K562 (cell line): ENCODE measurements around the gene PRPF8. TPM values are rescaled to one million over a fixed set of nuclear protein-coding genes. Genes with fewer than 3 reads are reported as not detected.

ENCODE experiments used
- ATF7 ChIP-seq: fragments of 450-650 bp; IDR thresholded peaks from 2 replicates; pipeline ENCODE4 v1.7.1; 2014; ENCODE audit warnings: mild to moderate bottlenecking, moderate library complexity
- DEAF1 ChIP-seq: fragments of 450-650 bp; formaldehyde crosslinking; IDR thresholded peaks from 2 replicates; pipeline ENCODE4 v1.4.0; 2020; ENCODE audit warnings: mild to moderate bottlenecking, moderate library complexity
- FOXJ2 ChIP-seq: fragments of 200-800 bp; sonication (Bioruptor generic); IDR thresholded peaks from 2 replicates; pipeline ENCODE4 v1.6.1; 2016; ENCODE audit warnings: missing genetic modification characterization, missing compliant biosample characterization
- GATAD2B ChIP-seq: fragments of 450-650 bp; IDR thresholded peaks from 2 replicates; pipeline ENCODE4 v1.6.1; 2017; ENCODE audit warnings: mild to moderate bottlenecking, borderline replicate concordance
- GTF2A2 ChIP-seq: IDR thresholded peaks from 2 replicates; pipeline ENCODE4 v1.6.1; 2016; ENCODE audit warnings: mild to moderate bottlenecking, missing genetic modification characterization, missing compliant biosample characterization
- GTF2F1 ChIP-seq: IDR thresholded peaks from 2 replicates; pipeline ENCODE4 v1.6.1; 2011; ENCODE audit warnings: low read depth, low read length, improper control_type of control experiment
- HMBOX1 ChIP-seq: sonication (generic); IDR thresholded peaks from 2 replicates; pipeline ENCODE4 v1.6.1; 2016
- ID3 ChIP-seq, 2 experiments: fragments of 250-450 bp in 1 of 2; fragments of 450-650 bp in 1 of 2; sonication (Bioruptor Pico) in 1 of 2; IDR thresholded peaks; 2 replicates each; pipeline versions ENCODE4 v1.6.1 to v1.8.0; 2016 to 2021; ENCODE audit warnings: mild to moderate bottlenecking in 2 of 2, moderate library complexity in 2 of 2, missing compliant biosample characterization in 1 of 2, missing genetic modification characterization in 1 of 2
- KLF13 ChIP-seq: fragments of 450-650 bp; IDR thresholded peaks from 2 replicates; pipeline ENCODE4 v1.6.1; 2016; ENCODE audit warnings: missing genetic modification characterization, low read depth, mild to moderate bottlenecking, missing compliant biosample characterization, moderate library complexity, borderline replicate concordance
- MNT ChIP-seq, 2 experiments: fragments of 450-650 bp; conservative IDR thresholded peaks; 2 replicates each; pipeline ENCODE4 v1.6.1; 2017; ENCODE audit warnings: mild to moderate bottlenecking in 2 of 2, moderate library complexity in 2 of 2
- NR3C1 ChIP-seq: sonication (generic); formaldehyde crosslinking; IDR thresholded peaks from 2 replicates; pipeline ENCODE4 v1.8.1; 2022; ENCODE audit warnings: missing genetic modification reagents
- RBM15 ChIP-seq: fragments of 200-400 bp; formaldehyde crosslinking; IDR thresholded peaks from 2 replicates; pipeline ENCODE4 v1.6.1; 2018; ENCODE audit warnings: mild to moderate bottlenecking, low read length, moderate library complexity; ENCODE audit not compliant: insufficient read depth
- UBTF ChIP-seq, 2 experiments: IDR thresholded peaks; 2 replicates each; pipeline ENCODE4 v1.6.1; 2012; ENCODE audit warnings: improper control_type of control experiment in 2 of 2, low read depth in 2 of 2, low read length in 2 of 2, borderline replicate concordance in 1 of 2
- ZFX ChIP-seq: sonication (generic); formaldehyde crosslinking; IDR thresholded peaks from 2 replicates; pipeline ENCODE4 v1.8.0; 2022; ENCODE audit warnings: mild to moderate bottlenecking, missing genetic modification reagents, moderate library complexity
- ZNF639 ChIP-seq, 2 experiments: fragments of 200-800 bp in 1 of 2; sonication (Bioruptor generic) in 1 of 2; sonication (generic) in 1 of 2; formaldehyde crosslinking in 1 of 2; IDR thresholded peaks in 1 of 2; conservative IDR thresholded peaks in 1 of 2; 2 replicates each; pipeline versions ENCODE4 v1.5.0 to v1.6.1; 2016 to 2020; ENCODE audit warnings: missing compliant biosample characterization in 1 of 2, missing genetic modification characterization in 1 of 2, missing genetic modification reagents in 1 of 2
- ZSCAN32 ChIP-seq: fragments of 450-650 bp; formaldehyde crosslinking; IDR thresholded peaks from 2 replicates; pipeline ENCODE4 v1.4.0; 2020; ENCODE audit warnings: mild to moderate bottlenecking, moderate library complexity
- polyA plus RNA-seq, 8 experiments: library from polyadenylated mRNA; depleted of rRNA in 4 of 8; stranded (reverse) in 5 of 8; unstranded in 3 of 8; fragments of >200 nt; fragmentation: Nextera tagmentation in 2 of 8; fragmentation: Illumina TruSeq in 1 of 8; extraction: Ambion mirVana in 2 of 8; extraction: Trizol in 1 of 8; gene quantifications; 2 replicates each; pipeline versions ENCODE4 v1.2.1 to v1.2.3, GENCODE V29; 2011 to 2014; ENCODE audit warnings: inconsistent platforms in 1 of 8, missing spikeins in 1 of 8
- total RNA-seq, 7 experiments: library from RNA; depleted of rRNA in 6 of 7; stranded (reverse); fragments of >200 nt in 6 of 7; fragmentation: Illumina TruSeq in 2 of 7; extraction: Trizol in 2 of 7; gene quantifications; 2 replicates each; pipeline versions ENCODE4 v1.2.1 to v1.2.3, GENCODE V29; 2011 to 2021; ENCODE audit warnings: low replicate concordance in 1 of 7

Gene PRPF8
- total and polyA plus RNA-seq, 9 of the 15 experiments (the other 6 are each of a cell fraction or from before 2014, with no cell fraction given), result 64.3 to 294 (median 85.9) TPM

- TF ChIP-seq HMBOX1 (no peak), NR3C1 (CRISPR knock-in tag) (peak; percentile 67; the same call in 1 of the 2 replicates), GTF2A2 (tag) (no peak), GTF2F1 (no peak), DEAF1 (CRISPR knock-in tag) (no peak), ZNF639 (CRISPR knock-in tag; conservative IDR thresholded peaks at IDR 0.05 in 1 of 2, IDR thresholded peaks at IDR 0.05 in 1 of 2) (peak in 1 of 2 experiments; percentile 53; a peak in 1 of 4 replicates), MNT (conservative IDR thresholded peaks at IDR 0.05) (peak in 1 of 2 experiments; percentile 69; a peak in 1 of 4 replicates), ZFX (peak; percentile 84), RBM15 (no peak), KLF13 (no peak), ATF7 (0 out of 2 replicates have a peak, but pooled peaks have one; percentile 23), GATAD2B (no peak), FOXJ2 (tag) (no peak), UBTF (IDR thresholded peaks at IDR 0.05; ENCODE audit: borderline replicate concordance in 1 of 2, low read depth in 2 of 2, low read length in 2 of 2) (peak; percentile 62 to 80; a peak in 1 of 4 replicates), ID3 (CRISPR knock-in tag; IDR thresholded peaks at IDR 0.05) (no peak), ID3 (tag; IDR thresholded peaks at IDR 0.05) (0 out of 2 replicates have a peak, but pooled peaks have one; percentile 56), ZSCAN32 (CRISPR knock-in tag) (no peak)
Observed at GRCh38 chr17:1648963-1649843, 35.5 kb downstream of the PRPF8 start (continued).
